OCI-LY3 (cell line): Measurements from ENCODE around the gene SNX10.

Source experiments
- H2AFZ ChIP-seq: fragments of 200-600, 300-600 bp; shearing (Covaris generic); 2 replicates; pipeline ENCODE4 v1.6.0; 2014; ENCODE audit warnings: antibody characterized with exemption, low read depth, low read length
- H3K27ac ChIP-seq: fragments of 200-600, 300-600 bp; sonication (generic); 2 replicates; pipeline ENCODE4 v1.5.1; 2014; ENCODE audit warnings: mild to moderate bottlenecking, low read length, moderate library complexity, mixed read lengths
- H3K27me3 ChIP-seq: fragments of 200-600, 300-600 bp; sonication (generic); 2 replicates; pipeline ENCODE4 v1.6.1; 2014; ENCODE audit warnings: low read depth, low read length, mixed read lengths
- H3K36me3 ChIP-seq: fragments of 200-600, 300-600 bp; sonication (generic); replicated peaks from 2 replicates; pipeline ENCODE3; 2014; ENCODE audit warnings: low read depth, low read length, mixed read lengths
- H3K4me1 ChIP-seq: fragments of 300-600, 200-600 bp; sonication (generic); 2 replicates; pipeline ENCODE4 v1.6.1; 2014; ENCODE audit warnings: low read length, mixed read lengths
- H3K4me2 ChIP-seq: fragments of 200-600, 300-600 bp; sonication (generic); 2 replicates; pipeline ENCODE4 v1.6.1; 2014; ENCODE audit warnings: low read length, mixed read lengths
- H3K4me3 ChIP-seq: fragments of 300-600, 200-600 bp; sonication (generic); 2 replicates; pipeline ENCODE4 v1.5.1; 2014; ENCODE audit warnings: antibody characterized with exemption, mild to moderate bottlenecking, low read length, moderate library complexity
- H3K79me2 ChIP-seq: fragments of 300-600, 200-600 bp; shearing (Covaris generic); 2 replicates; pipeline ENCODE4 v1.6.1; 2014; ENCODE audit warnings: mild to moderate bottlenecking, low read length, mixed read lengths
- H3K9ac ChIP-seq: fragments of 300-600, 200-600 bp; shearing (Covaris generic); 2 replicates; pipeline ENCODE4 v1.6.0; 2014; ENCODE audit warnings: mild to moderate bottlenecking, low read length, moderate library complexity
- H3K9me3 ChIP-seq: fragments of 200-600, 300-600 bp; shearing (Covaris generic); 2 replicates; pipeline ENCODE4 v1.6.1; 2014; ENCODE audit warnings: low read length, mixed read lengths; ENCODE audit not compliant: insufficient read depth
- H4K20me1 ChIP-seq: fragments of 200-600, 300-600 bp; sonication (generic); 2 replicates; pipeline ENCODE4 v1.6.1; 2016; ENCODE audit warnings: low read length, mixed read lengths; ENCODE audit not compliant: insufficient read depth
- EZH2phosphoT487 ChIP-seq: fragments of 200-600 bp; shearing (Covaris generic); IDR thresholded peaks from 2 replicates; pipeline ENCODE4 v1.6.1; 2018; ENCODE audit warnings: antibody characterized with exemption, mixed run types, low read depth
- TF ChIP-seq, protein P1 (sequence below): fragments of 200-600, 300-600 bp; sonication (generic); IDR thresholded peaks from 2 replicates; pipeline ENCODE4 v1.5.1; 2014; ENCODE audit warnings: antibody characterized with exemption, low read length, low read depth

The SNX10 gene

DNA sequence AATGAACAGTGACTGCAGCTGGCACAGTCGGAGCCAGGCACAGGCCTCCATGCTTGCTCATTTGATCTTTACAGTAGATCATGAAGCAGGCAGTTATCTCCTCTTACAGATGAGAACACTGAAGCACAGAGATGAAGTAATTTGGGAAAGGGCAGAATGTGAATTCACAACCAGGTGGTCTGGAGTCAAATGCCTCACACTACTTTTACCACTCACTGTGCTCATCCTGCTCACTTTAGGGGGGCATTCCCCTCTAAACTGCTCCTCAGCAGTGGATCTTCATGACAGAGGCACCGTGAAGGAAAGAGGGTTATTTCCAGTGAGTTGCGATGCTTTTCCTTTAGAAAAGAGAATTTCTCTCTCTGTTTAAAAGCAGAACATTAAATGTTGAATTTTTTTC, 15.1 kb downstream of the SNX10 start:
- H3K9me3 ChIP-seq = no peaks in the 10 kb centered on the region
- H3K9ac ChIP-seq = no peak overlapping the region
- H2AFZ ChIP-seq = no peak overlapping the region
- H3K27me3 ChIP-seq = no peaks in the 10 kb centered on the region
- no peak for TF ChIP-seq EZH2phosphoT487
- TF ChIP-seq, protein P1, sequence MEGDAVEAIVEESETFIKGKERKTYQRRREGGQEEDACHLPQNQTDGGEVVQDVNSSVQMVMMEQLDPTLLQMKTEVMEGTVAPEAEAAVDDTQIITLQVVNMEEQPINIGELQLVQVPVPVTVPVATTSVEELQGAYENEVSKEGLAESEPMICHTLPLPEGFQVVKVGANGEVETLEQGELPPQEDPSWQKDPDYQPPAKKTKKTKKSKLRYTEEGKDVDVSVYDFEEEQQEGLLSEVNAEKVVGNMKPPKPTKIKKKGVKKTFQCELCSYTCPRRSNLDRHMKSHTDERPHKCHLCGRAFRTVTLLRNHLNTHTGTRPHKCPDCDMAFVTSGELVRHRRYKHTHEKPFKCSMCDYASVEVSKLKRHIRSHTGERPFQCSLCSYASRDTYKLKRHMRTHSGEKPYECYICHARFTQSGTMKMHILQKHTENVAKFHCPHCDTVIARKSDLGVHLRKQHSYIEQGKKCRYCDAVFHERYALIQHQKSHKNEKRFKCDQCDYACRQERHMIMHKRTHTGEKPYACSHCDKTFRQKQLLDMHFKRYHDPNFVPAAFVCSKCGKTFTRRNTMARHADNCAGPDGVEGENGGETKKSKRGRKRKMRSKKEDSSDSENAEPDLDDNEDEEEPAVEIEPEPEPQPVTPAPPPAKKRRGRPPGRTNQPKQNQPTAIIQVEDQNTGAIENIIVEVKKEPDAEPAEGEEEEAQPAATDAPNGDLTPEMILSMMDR = no peak
- no peak overlapping the region for H3K4me3 ChIP-seq
- no peaks in the 10 kb centered on the region for H3K36me3 ChIP-seq
- H3K4me1 ChIP-seq = 0 out of 2 replicates have a peak, but pooled peaks cover 3% of the 10 kb centered on the region
- no peaks in the 10 kb centered on the region for H3K79me2 ChIP-seq
- H4K20me1 ChIP-seq = no peaks in the 10 kb centered on the region
- no peak overlapping the region for H3K4me2 ChIP-seq
- H3K27ac ChIP-seq = no peak overlapping the region

DNA sequence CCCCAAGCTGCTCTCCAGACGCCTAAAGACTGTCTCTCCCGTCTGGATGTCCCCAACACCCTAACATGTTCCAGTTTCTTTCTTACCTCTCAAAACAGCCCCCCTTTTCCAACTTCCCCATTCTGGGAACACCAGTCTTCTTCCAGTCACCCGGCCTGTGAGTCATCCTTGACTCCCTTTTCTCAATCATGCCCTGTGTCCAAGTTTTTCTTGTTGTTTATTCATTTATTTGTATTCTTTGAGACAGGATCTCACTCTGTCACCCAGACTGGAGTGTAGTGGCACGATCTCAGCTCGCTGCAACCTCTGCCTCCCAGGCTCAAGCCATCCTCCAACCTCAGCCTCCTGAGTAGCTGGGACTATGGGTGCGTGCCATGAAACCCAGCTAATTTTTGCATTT, 15.6 kb downstream of the SNX10 start:
- Histone ChIP-seq H3K27ac (no peak overlapping the region), H3K4me3 (no peak overlapping the region), H3K9ac (no peak overlapping the region), H3K79me2 (no peaks in the 10 kb centered on the region), H3K9me3 (no peaks in the 10 kb centered on the region), H3K4me1 (0 out of 2 replicates have a peak, but pooled peaks cover 3% of the 10 kb centered on the region), H3K36me3 (no peaks in the 10 kb centered on the region), H3K27me3 (no peaks in the 10 kb centered on the region), H3K4me2 (no peak overlapping the region), H2AFZ (no peak overlapping the region), H4K20me1 (no peaks in the 10 kb centered on the region)
- TF ChIP-seq EZH2phosphoT487 = no peak
- TF ChIP-seq, protein P1 = no peak

DNA sequence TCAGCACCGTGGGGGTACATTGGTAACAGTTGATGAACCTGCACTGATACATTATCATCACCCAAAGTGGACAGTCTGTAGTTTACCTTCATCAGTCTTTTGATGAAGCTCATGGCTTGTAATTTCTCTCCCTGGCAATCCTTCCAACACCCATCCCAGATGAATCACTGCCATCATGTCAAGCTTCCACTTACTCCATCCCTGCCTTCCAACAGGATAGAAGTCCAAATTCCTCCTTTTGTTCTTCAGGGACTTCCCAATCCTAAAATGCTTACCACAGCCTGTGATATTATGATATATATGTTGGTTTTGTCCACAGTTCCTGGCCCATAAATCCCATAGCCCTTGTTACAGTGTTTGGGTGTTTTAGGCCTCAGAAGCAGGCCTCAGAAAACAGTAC, 16.1 kb downstream of the SNX10 start:
- no peaks in the 10 kb centered on the region for H3K9me3 ChIP-seq
- H2AFZ ChIP-seq = no peak overlapping the region
- no peak overlapping the region for H3K4me2 ChIP-seq
- no peaks in the 10 kb centered on the region for H3K27me3 ChIP-seq
- H3K79me2 ChIP-seq = no peaks in the 10 kb centered on the region
- H3K36me3 ChIP-seq = no peaks in the 10 kb centered on the region
- H4K20me1 ChIP-seq = no peaks in the 10 kb centered on the region
- no peak for TF ChIP-seq EZH2phosphoT487
- TF ChIP-seq, protein P1 = no peak
- H3K4me3 ChIP-seq = no peak overlapping the region
- no peak overlapping the region for H3K27ac ChIP-seq
- H3K4me1 ChIP-seq = 0 out of 2 replicates have a peak, but pooled peaks cover 3% of the 10 kb centered on the region
- H3K9ac ChIP-seq = no peak overlapping the region

DNA sequence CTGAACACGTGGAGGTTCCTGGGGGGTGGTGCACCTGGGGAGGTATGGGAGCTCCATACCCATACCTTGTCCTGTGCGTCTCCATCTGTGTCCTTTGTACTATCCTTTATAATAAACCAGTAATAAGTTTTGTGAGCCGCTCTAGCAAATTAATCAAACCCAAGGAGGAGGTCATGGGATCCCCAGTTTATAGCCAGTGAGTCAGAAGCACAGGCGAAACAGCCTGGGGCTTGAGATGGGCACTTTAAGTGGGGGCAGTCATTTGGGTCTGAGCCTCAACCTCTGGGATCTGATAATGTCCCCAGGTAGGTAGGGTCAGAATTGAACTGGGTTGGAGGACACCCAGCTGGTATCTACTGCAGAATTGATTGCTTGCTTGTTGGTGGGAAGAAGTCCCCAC, 16.9 kb downstream of the SNX10 start:
- Histone ChIP-seq H3K4me2 (no peak overlapping the region), H3K27ac (no peak overlapping the region), H2AFZ (no peak overlapping the region), H3K4me1 (0 out of 2 replicates have a peak, but pooled peaks cover 3% of the 10 kb centered on the region), H3K36me3 (no peaks in the 10 kb centered on the region), H4K20me1 (no peaks in the 10 kb centered on the region), H3K4me3 (no peak overlapping the region), H3K9me3 (no peaks in the 10 kb centered on the region), H3K9ac (no peak overlapping the region), H3K79me2 (no peaks in the 10 kb centered on the region), H3K27me3 (no peaks in the 10 kb centered on the region)
- TF ChIP-seq EZH2phosphoT487 = no peak
- TF ChIP-seq, protein P1 = no peak
